ENCODE measurements around the gene ITGAX.

DNA sequence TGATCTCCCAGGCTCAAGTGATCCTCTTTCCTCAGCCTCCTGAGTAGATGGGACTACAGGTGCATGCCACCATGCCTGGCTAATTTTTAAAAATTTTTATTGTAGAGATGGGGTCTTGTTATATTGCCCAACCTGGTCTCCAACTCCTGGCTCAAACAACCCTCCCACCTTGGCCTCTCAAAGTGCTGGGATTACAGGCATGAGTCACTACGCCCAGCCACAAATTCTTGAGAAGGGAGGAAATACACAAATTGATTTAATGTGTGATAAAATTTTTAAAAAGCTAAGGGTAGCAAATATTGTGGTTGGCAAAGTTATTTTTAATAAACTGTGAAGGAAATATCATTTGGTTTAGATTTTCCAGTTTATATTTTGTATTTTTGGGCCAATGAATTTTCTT is 47.7 kb downstream of the ITGAX start:
- TF ChIP-seq, protein P1, sequence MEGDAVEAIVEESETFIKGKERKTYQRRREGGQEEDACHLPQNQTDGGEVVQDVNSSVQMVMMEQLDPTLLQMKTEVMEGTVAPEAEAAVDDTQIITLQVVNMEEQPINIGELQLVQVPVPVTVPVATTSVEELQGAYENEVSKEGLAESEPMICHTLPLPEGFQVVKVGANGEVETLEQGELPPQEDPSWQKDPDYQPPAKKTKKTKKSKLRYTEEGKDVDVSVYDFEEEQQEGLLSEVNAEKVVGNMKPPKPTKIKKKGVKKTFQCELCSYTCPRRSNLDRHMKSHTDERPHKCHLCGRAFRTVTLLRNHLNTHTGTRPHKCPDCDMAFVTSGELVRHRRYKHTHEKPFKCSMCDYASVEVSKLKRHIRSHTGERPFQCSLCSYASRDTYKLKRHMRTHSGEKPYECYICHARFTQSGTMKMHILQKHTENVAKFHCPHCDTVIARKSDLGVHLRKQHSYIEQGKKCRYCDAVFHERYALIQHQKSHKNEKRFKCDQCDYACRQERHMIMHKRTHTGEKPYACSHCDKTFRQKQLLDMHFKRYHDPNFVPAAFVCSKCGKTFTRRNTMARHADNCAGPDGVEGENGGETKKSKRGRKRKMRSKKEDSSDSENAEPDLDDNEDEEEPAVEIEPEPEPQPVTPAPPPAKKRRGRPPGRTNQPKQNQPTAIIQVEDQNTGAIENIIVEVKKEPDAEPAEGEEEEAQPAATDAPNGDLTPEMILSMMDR (conservative IDR thresholded peaks at IDR 0.05; ENCODE audit: low read length): no peak
- TF ChIP-seq EZH2phosphoT487 (IDR thresholded peaks at IDR 0.05; ENCODE audit: borderline replicate concordance, low read depth, low read length): no peak
